CD14-positive monocyte (primary cell): ENCODE results near the gene XIRP2. TPM values are rescaled to one million over a fixed set of nuclear protein-coding genes. Genes with fewer than 3 reads are reported as not detected.

Source experiments
- DNase-seq, 3 donors: peaks; one replicate each; pipeline ENCODE4 v3.0.0-alpha.2; 2011 to 2022
- H2AFZ ChIP-seq: 2 replicates; pipeline ENCODE4 v1.6.0; 2012; ENCODE audit warnings: mild to moderate bottlenecking, low read depth, low read length, inconsistent platforms; ENCODE audit not compliant: insufficient read depth, poor library complexity, severe bottlenecking
- H3K27ac ChIP-seq, 2 donors: 1 replicate in 1 of 2; 2 replicates in 1 of 2; pipeline ENCODE4 v1.5.1; 2012 to 2013; ENCODE audit warnings: low read length in 2 of 2, control low read depth in 1 of 2, inconsistent platforms in 1 of 2, low read depth in 1 of 2, mild to moderate bottlenecking in 1 of 2
- H3K27me3 ChIP-seq, 2 donors: one replicate each; pipeline versions ENCODE4 v1.6.0 to v1.6.1; 2011 to 2013; ENCODE audit warnings: low read length in 2 of 2; ENCODE audit not compliant: control insufficient read depth in 2 of 2, insufficient read depth in 2 of 2
- H3K36me3 ChIP-seq, 2 donors: replicated peaks in 1 of 2; 1 replicate in 1 of 2; 2 replicates in 1 of 2; pipeline versions ENCODE4 v1.5.1 to v1.6.1; 2012 to 2013; ENCODE audit warnings: low read length in 2 of 2, control low read depth in 1 of 2, inconsistent platforms in 1 of 2, mild to moderate bottlenecking in 1 of 2; ENCODE audit not compliant: insufficient read depth in 2 of 2, control insufficient read depth in 1 of 2
- H3K4me1 ChIP-seq, 2 donors: 1 replicate in 1 of 2; 2 replicates in 1 of 2; pipeline versions ENCODE4 v1.5.1 to v1.6.1; 2012 to 2013; ENCODE audit warnings: low read length in 2 of 2, control low read depth in 1 of 2, inconsistent platforms in 1 of 2, mild to moderate bottlenecking in 1 of 2, moderate library complexity in 1 of 2; ENCODE audit not compliant: insufficient read depth in 2 of 2, control insufficient read depth in 1 of 2
- H3K4me2 ChIP-seq: replicated peaks from 2 replicates; pipeline ENCODE3; 2012; ENCODE audit warnings: low read length, moderate library complexity, mild to moderate bottlenecking; ENCODE audit not compliant: poor library complexity, severe bottlenecking; ENCODE audit errors: extremely low read depth
- H3K4me3 ChIP-seq, 3 experiments: fragments of 200-600 bp in 1 of 3; sonication (generic) in 1 of 3; replicated peaks in 1 of 3; 1 replicate in 2 of 3; 2 replicates in 1 of 3; pipeline ENCODE4 v1.5.1; 2011 to 2013; ENCODE audit warnings: low read length in 3 of 3, mild to moderate bottlenecking in 3 of 3, control low read depth in 2 of 3, low read depth in 2 of 3, inconsistent platforms in 1 of 3, moderate library complexity in 1 of 3
- H3K79me2 ChIP-seq: 2 replicates; pipeline ENCODE4 v1.6.0; 2012; ENCODE audit warnings: mild to moderate bottlenecking, control low read depth, inconsistent platforms, low read length, moderate library complexity; ENCODE audit not compliant: insufficient read depth
- H3K9ac ChIP-seq: 2 replicates; pipeline ENCODE4 v1.6.0; 2017; ENCODE audit warnings: low read length, mild to moderate bottlenecking; ENCODE audit not compliant: insufficient read depth, poor library complexity, severe bottlenecking
- H3K9me3 ChIP-seq, 2 donors: replicated peaks in 1 of 2; 1 replicate in 1 of 2; 2 replicates in 1 of 2; pipeline versions ENCODE4 v1.5.1 to v1.6.1; 2012 to 2013; ENCODE audit warnings: low read length in 2 of 2, control low read depth in 1 of 2; ENCODE audit not compliant: control insufficient read depth in 1 of 2, insufficient read depth in 1 of 2
- H4K20me1 ChIP-seq: 2 replicates; pipeline ENCODE4 v1.6.0; 2012; ENCODE audit warnings: mild to moderate bottlenecking, low read length, control low read depth, moderate library complexity; ENCODE audit not compliant: insufficient read depth
- H3K27ac Mint-ChIP-seq, 7 donors: one replicate each; pipeline ENCODE4 v1.8.0; 2020; ENCODE audit warnings: mild to moderate bottlenecking in 7 of 7, mixed read lengths in 7 of 7, moderate library complexity in 6 of 7, inconsistent platforms in 2 of 7
- H3K27me3 Mint-ChIP-seq, 3 donors: one replicate each; pipeline ENCODE4 v1.8.0; 2021 to 2022; ENCODE audit warnings: low read depth in 3 of 3, mild to moderate bottlenecking in 3 of 3, mixed read lengths in 3 of 3, moderate library complexity in 3 of 3, inconsistent platforms in 1 of 3
- H3K36me3 Mint-ChIP-seq, 2 donors: one replicate each; pipeline ENCODE4 v1.8.0; 2020; ENCODE audit warnings: mixed read lengths in 2 of 2, inconsistent platforms in 1 of 2, mild to moderate bottlenecking in 1 of 2
- H3K4me1 Mint-ChIP-seq: one replicate; pipeline ENCODE4 v1.8.0; 2020; ENCODE audit warnings: mild to moderate bottlenecking, mixed read lengths
- H3K4me3 Mint-ChIP-seq, 2 donors: one replicate each; pipeline ENCODE4 v1.8.0; 2020; ENCODE audit warnings: mild to moderate bottlenecking in 2 of 2, mixed read lengths in 2 of 2, moderate library complexity in 1 of 2
- H3K9me3 Mint-ChIP-seq, 7 donors: one replicate each; pipeline ENCODE4 v1.8.0; 2020 to 2022; ENCODE audit warnings: mixed read lengths in 7 of 7, mild to moderate bottlenecking in 6 of 7, moderate library complexity in 6 of 7, inconsistent platforms in 2 of 7
- CTCF ChIP-seq: fragments of 200-600 bp; IDR thresholded peaks from one replicate; pipeline ENCODE4 v1.8.0; 2022; ENCODE audit warnings: antibody characterized with exemption, mild to moderate bottlenecking
- WGBS: methylation state at CpG from one replicate; pipeline ENCODE4 v1.1.5; 2013; ENCODE audit warnings: missing lambda C conversion rate; ENCODE audit not compliant: insufficient coverage; 5-methylcytosine and 5-hydroxymethylcytosine counted together
- intact Hi-C, 2 donors: fragments of 100-400 bp; cut with micrococcal nuclease; formaldehyde crosslinking; loops; one replicate each; pipeline versions ENCODE4 v1.15.0 to v1.15.1; 2023
- polyA plus RNA-seq, 3 donors: library from polyadenylated mRNA; depleted of rRNA in 1 of 3; unstranded in 2 of 3; stranded (reverse) in 1 of 3; fragments of 300-500 nt in 2 of 3; fragments of >200 nt in 1 of 3; fragmentation: Illumina TruSeq in 2 of 3; gene quantifications; 1 replicate in 2 of 3; 2 replicates in 1 of 3; pipeline ENCODE4 v1.2.3, GENCODE V29; 2012 to 2021

Gene XIRP2
- polyA plus RNA-seq, 3 donors: not detected

GRCh38 chr2:167271932-167272331 lies 383.7 kb downstream of the XIRP2 start:
- Histone ChIP-seq H3K4me2 (no peak overlapping the region), H4K20me1 (no peaks in the 10 kb centered on the region), H3K4me1 (no peaks in the 10 kb centered on the region), H3K36me3 (no peaks in the 10 kb centered on the region), H3K27ac (no peak overlapping the region), H2AFZ (no peak overlapping the region), H3K4me3 (no peak overlapping the region), H3K79me2 (no peaks in the 10 kb centered on the region), H3K9ac (no peak overlapping the region), H3K27me3 (no peaks in the 10 kb centered on the region), H3K9me3 (peaks cover 8% of the 10 kb centered on the region in 2 donors)
- intact Hi-C loops: no loop called here
- no CpG with 5 or more reads among the region's 3 CpGs for WGBS
- H3K9me3 Mint-ChIP-seq: peaks cover 4 to 18% (median 13%) of the 10 kb centered on the region in 7 donors
- H3K4me1 Mint-ChIP-seq: no peaks in the 10 kb centered on the region
- H3K27me3 Mint-ChIP-seq: peaks cover 0 to 2% (median 2%) of the 10 kb centered on the region in 3 donors
- no peak overlapping the region for H3K27ac Mint-ChIP-seq
- no peak for DNase-seq
- no peak overlapping the region for H3K4me3 Mint-ChIP-seq
- TF ChIP-seq CTCF: no peak
- H3K36me3 Mint-ChIP-seq: no peaks in the 10 kb centered on the region

- no peak overlapping the region for H2AFZ ChIP-seq
- 82% methylated on average over 2 of the region's 3 CpGs for WGBS
- no peaks in the 10 kb centered on the region for H4K20me1 ChIP-seq
- Mint-ChIP-seq H3K9me3 (peaks cover 0 to 5% (median 3%) of the 10 kb centered on the region in 7 donors), H3K27me3 (no peaks in the 10 kb centered on the region), H3K4me1 (no peaks in the 10 kb centered on the region), H3K4me3 (no peak overlapping the region), H3K36me3 (no peaks in the 10 kb centered on the region), H3K27ac (no peak overlapping the region)
- no peak overlapping the region for H3K27ac ChIP-seq
- intact Hi-C loops: no loop called here
- TF ChIP-seq CTCF: no peak
- H3K4me2 ChIP-seq: no peak overlapping the region
- H3K9me3 ChIP-seq: peaks cover 0 to 4% of the 10 kb centered on the region in 2 donors
- H3K4me1 ChIP-seq: no peaks in the 10 kb centered on the region
- no peaks in the 10 kb centered on the region for H3K79me2 ChIP-seq
- H3K9ac ChIP-seq: no peak overlapping the region
- no peaks in the 10 kb centered on the region for H3K27me3 ChIP-seq
- H3K4me3 ChIP-seq: no peak overlapping the region
- no peaks in the 10 kb centered on the region for H3K36me3 ChIP-seq
- no peak for DNase-seq
Measured at GRCh38 chr2:167275046-167275445, 386.8 kb downstream of the XIRP2 start.
